Coronary artery (tissue), 2 donors: ENCODE data around the gene ARRDC2.

Experiments
- DNase-seq: peaks from one replicate; pipeline ENCODE4 v3.0.0-alpha.2; 2017; ENCODE audit warnings: low spot score
- H3K27ac ChIP-seq, 2 donors: fragments of 200-600 bp; sonication (generic); one replicate each; pipeline ENCODE4 v1.5.1; 2016 to 2019
- H3K4me3 ChIP-seq: fragments of 200-600 bp; sonication (generic); 2 replicates; pipeline ENCODE4 v1.5.1; 2016; ENCODE audit warnings: mild to moderate bottlenecking, moderate library complexity
- CTCF ChIP-seq: fragments of 200-600 bp; sonication (generic); IDR thresholded peaks from one replicate; pipeline ENCODE4 v1.5.1; 2019; ENCODE audit warnings: antibody characterized with exemption

Gene ARRDC2

GRCh38 chr19:18041054-18041453, 33.1 kb downstream of the ARRDC2 start:
- no peak overlapping the region for H3K27ac ChIP-seq
- no peak for DNase-seq
- no peak for TF ChIP-seq CTCF
- H3K4me3 ChIP-seq: no peak overlapping the region

DNA sequence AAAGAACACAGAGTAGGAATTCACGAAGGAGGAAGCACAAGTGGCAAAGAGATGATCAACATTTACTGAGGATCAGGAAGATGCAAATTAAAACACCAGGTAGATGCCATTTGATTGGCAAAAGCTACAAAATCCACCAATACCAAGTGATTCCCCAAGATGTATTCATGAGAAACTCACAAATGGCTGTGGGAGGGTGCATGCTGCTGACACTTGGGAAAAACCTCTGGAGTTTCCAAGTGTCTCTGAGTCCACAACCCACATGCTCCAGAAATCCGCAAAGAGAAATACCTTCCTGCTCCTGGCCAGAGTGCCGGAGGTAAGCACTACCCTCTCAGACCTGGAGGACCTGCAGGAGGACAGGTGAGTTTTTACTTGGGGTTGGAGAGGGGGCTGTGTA, 35.7 kb downstream of the ARRDC2 start:
- Histone ChIP-seq H3K4me3 (no peak overlapping the region), H3K27ac (no peak overlapping the region)
- DNase-seq: no peak
- no peak for TF ChIP-seq CTCF

DNA sequence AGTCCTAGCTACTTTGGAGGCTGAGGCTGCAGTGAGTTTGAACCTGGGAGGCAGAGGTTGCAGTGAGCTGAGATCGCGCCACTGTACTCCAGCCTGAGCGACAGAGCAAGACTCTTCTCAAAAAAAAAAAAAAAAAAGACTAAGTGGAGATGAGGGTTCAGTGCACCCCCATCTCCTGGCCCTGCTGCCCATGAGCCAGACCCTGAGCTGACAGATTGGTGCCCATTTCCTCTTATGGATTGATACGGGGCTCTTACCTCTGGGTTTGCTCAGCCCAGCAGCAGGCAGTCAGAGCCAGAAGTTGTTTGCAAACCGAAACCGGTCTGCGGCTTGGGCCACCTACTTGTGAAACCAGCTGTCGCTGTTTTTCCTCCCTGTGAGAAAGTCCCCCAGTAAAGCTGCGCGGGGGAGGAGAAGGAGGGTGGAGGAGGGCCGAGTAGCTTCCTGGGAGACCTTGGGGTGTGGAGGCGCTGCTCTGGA, 36.9 kb downstream of the ARRDC2 start:
- no peak for TF ChIP-seq CTCF
- H3K27ac ChIP-seq: peak overlapping the region; percentile 60 to 73
- peak overlapping the region; percentile 67 for H3K4me3 ChIP-seq
- DNase-seq: peak; percentile 84

DNA sequence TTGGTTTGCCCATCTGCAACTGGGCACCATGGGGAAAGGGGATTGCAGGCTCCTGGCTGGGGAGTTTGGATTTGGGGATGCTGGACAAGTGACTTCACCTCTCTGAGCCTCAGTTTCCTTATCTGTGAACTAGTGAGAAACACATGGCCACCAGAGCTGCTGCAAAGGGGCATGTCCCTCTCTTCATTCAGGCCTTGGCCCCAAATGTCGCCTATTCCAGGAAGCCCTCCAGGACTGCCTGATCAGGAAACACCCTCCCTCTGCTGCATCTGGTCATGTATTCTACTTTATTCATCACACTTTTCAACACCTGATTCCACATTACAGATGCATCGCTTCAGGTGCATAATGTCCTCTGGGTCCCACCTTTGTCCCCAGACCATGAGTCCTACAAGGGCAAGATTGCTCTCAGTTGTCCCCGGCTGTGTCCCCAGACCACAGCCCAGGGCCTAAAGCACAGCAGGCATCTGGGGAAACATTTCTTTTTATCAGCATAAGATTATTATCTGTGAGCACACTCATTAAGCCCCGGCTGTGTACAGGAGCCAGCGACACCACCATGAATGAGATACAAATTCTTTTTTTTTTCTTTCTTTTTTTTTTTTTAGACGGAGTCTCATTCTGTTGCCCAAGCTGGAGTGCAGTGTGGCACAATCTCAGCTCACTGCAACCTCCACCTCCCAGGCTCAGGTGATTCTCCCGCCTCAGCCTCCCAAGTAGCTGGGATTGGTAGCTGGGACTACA, 37.5 kb downstream of the ARRDC2 start:
- TF ChIP-seq CTCF: no peak
- Histone ChIP-seq H3K27ac (peak overlapping the region; percentile 60 to 73), H3K4me3 (peak overlapping the region; percentile 67)
- DNase-seq: no peak

GRCh38 chr19:18046059-18046718, 38.2 kb downstream of the ARRDC2 start:
- no peak for DNase-seq
- no peak for TF ChIP-seq CTCF
- Histone ChIP-seq H3K27ac (peak overlapping the region; percentile 60 to 73), H3K4me3 (no peak overlapping the region)

DNA sequence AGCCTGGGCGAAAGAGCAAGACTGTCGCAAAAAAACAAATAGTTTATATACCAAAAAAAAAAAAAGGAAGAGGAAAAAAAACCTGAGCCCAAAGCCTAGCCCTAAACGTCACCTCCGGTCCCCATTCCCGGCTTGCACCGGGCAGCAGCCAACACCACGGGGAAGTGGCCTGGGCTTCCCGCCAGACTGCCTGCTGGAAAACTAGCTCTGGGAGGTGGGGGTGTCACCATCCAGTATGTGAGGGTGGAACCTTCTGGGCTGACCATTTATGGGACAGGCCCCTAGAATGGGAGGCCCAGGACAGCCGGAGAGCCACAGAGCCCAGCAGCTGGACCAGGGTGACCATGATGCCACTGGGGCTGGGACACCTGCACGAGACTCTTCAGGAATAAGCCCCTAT, 41.4 kb downstream of the ARRDC2 start:
- DNase-seq: peak; percentile 96
- no peak for TF ChIP-seq CTCF
- no peak overlapping the region for H3K4me3 ChIP-seq
- H3K27ac ChIP-seq: peak overlapping the region; percentile 86 to 91

DNA sequence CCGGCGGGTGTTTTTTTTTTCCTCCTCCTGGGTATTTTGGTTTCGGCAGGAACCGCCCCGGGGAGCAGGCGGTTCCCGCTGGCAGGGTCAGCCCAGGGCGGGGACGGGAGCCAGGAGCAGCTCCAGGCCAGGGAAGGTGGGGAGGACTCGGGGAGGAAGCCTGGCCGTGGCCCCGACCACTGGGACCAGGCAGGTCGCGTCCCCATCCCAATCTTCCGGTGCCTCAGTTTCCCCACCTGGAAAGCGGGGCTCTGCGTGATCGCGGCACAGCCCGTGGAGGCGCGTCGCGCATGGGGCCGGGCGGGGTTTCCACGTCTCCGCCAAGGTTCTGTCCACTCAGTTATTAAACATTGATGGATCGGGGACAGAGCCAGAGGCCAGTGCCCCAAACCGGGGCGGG, 43.9 kb downstream of the ARRDC2 start:
- no peak for TF ChIP-seq CTCF
- Histone ChIP-seq H3K4me3 (peak overlapping the region; percentile 62), H3K27ac (peak overlapping the region; percentile 76 to 91)
- DNase-seq: no peak
